Fibroblast of skin of left biceps (primary cell): Measurements from ENCODE around the gene ELAVL4.

Source experiments
- DNase-seq, 2 experiments: peaks; one replicate each; pipeline ENCODE4 v3.0.0-alpha.2; 2013; ENCODE audit warnings: low read depth in 2 of 2

Gene ELAVL4

DNA sequence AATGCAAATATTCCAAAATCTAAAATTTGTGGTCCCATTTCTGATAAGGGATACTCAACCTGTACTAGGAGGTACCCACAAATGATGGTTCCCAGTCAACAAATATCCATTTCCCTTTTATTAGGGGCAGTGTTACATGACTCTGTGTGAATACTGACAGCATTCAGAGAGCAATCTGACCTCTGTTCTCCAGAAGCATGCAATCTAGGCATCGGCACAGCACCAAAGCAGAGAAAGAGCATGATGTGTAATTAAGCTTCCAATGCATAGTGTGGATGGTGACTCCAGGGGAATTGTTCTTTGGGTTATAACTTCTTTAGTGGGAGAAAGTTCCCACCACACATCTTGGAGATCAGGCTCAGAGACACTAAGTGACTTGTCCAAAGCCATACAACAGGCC is 71.6 kb downstream of the ELAVL4 start:
- no peak for DNase-seq

- no peak for DNase-seq
Measured at GRCh38 chr1:50181027-50181663, 72.4 kb downstream of the ELAVL4 start.

DNA sequence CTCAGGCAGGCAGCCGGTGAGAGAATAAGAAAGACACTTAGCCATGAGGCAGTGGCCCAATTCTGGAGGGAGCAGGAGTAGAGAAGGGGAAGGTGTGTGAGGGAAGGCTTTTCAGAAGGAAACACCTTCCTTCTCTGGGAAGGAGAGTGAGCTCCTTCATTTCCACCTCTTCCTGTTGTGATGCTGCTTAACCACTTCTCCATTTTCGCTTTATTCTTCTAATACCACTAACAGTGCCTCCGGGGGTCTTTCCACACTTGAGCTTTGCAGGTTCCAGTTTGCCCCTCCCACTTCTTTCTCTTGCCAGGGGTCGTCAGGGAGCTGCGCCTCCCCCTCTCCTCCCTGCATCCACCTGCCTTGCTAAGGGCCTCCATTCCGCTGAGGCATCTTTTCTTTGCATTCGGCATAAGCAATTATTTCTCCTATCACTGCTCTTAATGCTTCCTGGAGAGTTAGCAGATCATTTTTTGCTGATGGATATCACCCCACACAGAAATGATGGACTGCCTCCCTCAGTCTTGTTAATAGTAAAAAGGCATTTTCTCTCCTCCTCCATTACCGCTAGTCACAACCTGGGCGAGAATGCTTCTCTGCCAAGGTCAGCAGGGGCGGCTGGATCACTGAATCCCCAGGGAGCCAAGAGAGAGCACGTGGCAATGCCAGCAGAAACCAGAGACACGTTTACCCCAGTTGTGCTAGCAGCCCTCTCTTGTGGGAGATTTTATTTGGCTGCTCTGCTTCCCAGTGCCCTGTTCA is 74.8 kb downstream of the ELAVL4 start:
- no peak for DNase-seq

GRCh38 chr1:50189369-50189768 is 80.6 kb downstream of the ELAVL4 start:
- no peak for DNase-seq

GRCh38 chr1:50193002-50193401 is 84.3 kb downstream of the ELAVL4 start:
- no peak for DNase-seq

DNA sequence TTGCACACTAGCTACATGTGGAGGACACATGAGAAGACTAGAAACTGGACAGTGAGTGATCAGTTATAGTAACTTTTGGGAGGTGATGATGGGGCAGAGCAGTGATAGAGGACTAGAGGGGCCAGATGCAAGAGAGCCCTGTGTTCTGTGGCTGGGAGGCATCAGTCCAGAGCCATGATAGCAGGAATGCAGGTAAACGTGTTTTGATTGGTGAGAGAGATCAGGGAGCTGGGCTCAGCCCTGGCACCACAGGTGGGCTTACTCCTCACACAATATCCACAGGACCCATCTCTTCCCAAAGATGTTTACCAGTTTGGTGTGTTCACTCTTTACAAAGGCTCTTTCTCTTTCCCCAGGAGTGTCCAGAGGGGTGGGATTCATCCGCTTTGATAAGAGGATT is 86.5 kb downstream of the ELAVL4 start:
- DNase-seq: no peak

- DNase-seq: no peak
Measured at GRCh38 chr1:50196081-50196480, 87.4 kb downstream of the ELAVL4 start.

DNA sequence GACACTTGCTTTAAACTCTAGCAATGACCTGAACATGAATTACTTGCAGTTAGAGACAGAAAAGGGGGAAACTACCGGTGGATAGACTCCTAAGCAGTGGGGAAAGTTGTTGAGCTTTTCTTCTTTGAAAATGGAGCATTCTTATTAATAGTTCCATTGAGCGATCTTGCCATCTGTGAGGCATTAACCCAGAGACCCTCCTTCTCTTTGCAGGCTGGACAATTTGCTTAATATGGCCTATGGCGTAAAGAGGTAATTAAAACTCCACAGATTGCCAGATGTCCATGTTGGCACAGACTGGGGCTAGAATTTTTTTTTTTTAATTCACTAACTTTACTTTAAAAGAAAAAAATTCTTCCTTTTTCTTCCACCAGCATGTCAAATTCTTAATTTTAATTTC is 88.5 kb downstream of the ELAVL4 start:
- DNase-seq: no peak

GRCh38 chr1:50208315-50208714 is 99.6 kb downstream of the ELAVL4 start:
- DNase-seq: no peak

DNA sequence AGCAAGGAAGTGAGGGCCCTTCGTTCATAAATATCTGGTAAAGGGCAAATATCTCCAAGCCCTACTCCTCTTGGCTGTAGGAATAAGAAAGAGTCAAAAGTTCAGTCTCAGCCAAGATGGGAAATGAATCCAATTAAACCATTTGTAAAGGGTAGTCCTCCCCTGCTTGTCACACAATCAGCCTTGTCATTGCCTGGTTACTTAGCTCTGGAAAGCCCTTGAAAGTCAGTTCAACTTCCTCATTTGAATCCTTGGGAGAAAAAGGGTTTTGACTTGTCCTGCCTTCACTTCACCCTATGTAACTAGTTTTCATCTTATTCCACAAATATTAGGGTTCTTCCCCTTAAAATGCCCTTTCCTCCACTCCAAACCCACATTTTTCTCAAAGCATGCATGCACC is 100.0 kb downstream of the ELAVL4 start:
- no peak for DNase-seq

GRCh38 chr1:50209749-50210148 is 101.0 kb downstream of the ELAVL4 start:
- DNase-seq: no peak

DNA sequence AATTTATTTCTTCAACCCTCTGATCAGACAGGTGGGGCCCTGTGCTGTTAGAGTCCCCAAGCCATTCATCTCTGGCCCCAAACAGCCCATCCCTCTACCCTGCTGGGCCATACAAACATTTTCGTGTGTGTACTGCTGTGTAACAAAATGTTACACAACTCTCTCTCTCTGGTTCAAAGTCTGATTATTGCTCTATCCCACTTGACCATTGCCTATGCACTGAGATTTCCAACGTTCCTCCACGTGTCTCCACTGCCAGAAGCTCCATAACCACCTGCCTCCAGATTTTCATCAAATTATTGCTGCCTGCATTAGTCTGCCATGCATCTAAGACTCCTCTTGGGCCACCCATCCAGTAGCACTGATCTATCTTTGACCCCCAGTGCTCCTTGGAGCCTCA is 104.8 kb downstream of the ELAVL4 start:
- DNase-seq: no peak

DNA sequence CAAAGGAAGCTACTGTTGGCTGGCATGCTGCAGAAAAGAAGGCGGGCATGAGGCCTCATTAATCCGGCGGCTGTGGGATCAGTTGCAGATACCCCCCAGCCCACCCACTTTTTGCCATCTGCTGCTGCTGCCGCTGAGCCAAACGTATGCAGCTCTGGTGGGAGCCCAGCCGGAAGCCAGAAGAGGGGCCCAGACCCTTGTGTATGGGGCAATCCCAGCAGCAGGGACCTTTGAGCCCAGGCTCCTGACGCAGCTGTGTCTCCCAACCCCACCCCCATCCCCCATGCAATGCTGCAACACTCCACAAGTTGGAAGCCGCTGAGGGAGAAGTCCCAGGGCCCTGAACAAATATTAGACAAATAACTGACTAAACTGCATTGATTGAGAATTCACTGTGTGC is 106.0 kb downstream of the ELAVL4 start:
- DNase-seq: no peak

DNA sequence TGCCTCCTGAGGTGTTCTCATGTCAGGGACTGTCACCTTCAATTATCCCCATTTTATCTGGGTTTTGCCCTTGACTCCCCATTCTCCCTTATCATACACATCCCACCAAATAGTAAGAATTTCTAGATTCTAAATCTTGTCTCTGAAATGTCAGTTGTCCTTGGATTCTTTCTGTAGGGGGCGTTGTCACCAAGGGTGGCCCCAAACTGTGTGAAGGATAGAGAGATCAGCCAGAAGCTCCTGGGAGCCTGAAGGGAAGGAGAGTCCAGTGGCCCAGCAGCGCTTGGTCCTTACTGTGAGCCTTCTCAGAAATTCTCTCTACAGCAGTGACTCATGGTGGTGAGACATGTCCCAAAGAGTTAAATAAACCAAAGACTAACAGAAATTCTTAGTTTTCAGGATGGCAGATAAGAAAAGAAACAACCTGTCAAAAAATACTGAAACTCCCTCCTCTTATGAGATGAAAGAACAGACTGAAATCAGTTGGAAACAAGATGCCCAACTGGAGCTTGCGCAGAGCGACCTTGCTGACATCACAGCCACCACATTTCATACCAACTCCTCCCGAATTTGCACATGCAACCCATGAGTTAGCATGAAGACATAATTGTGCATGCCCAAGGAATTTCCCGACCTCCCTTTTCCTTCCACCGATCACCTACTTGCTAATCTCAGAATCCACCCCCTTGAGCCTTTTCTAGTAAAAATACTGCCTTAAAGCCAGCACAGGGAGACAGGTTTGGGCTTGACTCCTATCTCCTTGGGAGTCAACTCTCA is 109.8 kb downstream of the ELAVL4 start:
- no peak for DNase-seq

GRCh38 chr1:50228871-50229384 is 120.2 kb downstream of the ELAVL4 start:
- no peak for DNase-seq

DNA sequence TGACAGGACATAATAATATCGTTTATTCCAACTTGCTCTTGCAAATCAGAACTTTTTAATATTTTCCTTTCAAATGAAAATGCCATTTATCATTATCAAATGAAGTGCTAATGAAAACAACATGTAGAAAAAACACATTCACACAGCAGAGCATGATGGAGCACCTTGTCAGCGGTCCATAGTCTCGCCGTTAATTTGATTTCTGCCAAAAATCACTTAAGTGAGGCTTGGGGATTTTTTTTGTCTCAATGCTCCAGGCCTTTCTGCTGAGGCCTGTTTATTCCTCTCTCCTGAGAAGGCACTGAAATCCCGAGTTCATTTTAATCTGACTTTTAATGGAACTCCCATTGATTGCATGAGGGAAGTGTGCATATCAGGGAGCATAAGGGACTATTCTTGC is 122.5 kb downstream of the ELAVL4 start:
- DNase-seq: no peak

GRCh38 chr1:50232336-50232735 is 123.6 kb downstream of the ELAVL4 start:
- DNase-seq: no peak

- DNase-seq: no peak
Measured at GRCh38 chr1:50236656-50237055, 127.9 kb downstream of the ELAVL4 start.

DNA sequence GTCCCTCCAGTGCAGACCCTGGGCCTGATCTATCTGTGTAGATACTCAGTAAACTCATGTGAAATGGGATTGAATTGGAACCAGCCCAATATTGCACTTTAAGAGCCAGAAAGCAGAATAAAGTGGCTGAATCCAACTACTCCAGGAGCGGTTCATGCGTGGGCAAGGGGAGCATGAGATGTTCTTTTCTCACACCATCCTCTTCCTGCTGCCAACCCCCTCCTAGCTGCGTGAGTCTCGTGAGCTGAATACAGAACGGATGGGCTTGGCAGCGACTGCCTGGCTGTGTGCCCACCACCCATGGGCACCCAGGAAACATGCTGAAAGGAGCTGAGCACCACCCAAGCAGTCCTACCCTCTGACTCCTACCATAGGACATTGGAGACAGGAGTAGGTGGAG is 128.3 kb downstream of the ELAVL4 start:
- DNase-seq: no peak

GRCh38 chr1:50243939-50244338 is 135.2 kb downstream of the ELAVL4 start:
- DNase-seq: no peak

DNA sequence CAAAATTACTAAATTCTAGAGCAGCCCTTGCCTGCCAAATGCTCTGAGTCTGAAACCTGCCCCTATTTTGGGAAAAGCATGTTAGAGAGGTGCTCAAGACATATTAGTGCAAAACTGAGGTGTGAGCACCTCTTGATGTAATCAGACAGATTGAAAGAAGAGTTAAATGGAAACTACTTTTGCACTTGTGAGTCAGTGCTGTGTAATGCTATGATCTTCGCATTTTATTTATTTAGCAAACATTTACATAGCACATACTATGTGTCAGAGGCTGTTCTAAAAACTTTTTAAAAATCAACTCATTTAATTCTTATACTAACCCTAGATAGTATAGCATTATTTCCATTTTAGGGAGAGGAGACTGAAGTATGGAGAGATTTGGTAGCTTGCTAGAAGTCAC is 138.1 kb downstream of the ELAVL4 start:
- DNase-seq: no peak

DNA sequence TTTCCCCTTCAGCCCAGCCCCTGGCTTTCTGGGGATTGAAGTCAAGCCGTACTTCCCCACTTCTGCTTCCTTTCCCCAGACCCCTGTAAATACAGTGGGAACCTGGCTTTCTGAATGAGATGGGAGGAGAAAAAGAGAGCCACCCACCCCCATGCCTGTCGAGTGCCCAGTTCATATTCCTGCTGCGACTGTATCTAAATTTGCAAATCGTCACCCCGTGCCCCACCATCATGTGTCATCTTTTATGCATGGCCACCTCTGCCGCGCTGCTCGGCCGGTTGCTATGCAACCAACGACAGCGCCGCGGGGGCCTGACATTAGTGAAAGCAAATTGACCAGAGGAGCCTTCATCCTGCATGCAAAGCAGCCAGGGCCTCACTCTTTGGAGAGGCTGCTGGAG is 143.0 kb downstream of the ELAVL4 start:
- no peak for DNase-seq

GRCh38 chr1:50252196-50252595 is 143.5 kb downstream of the ELAVL4 start:
- DNase-seq: no peak
